K562 treated with DMSO at 1 percent for 48 hours (cell line): ENCODE measurements around the gene CBY1. TPM values are rescaled to one million over a fixed set of nuclear protein-coding genes. Genes with fewer than 3 reads are reported as not detected.

Experiments
- total RNA-seq: library from RNA; unstranded; fragments of 300-600 nt; gene quantifications from 2 replicates; pipeline ENCODE4 v1.2.3, GENCODE V29; 2022; ENCODE audit warnings: low replicate concordance; ENCODE audit errors: extremely low read depth

Gene CBY1
- not detected in 2 replicates for total RNA-seq

GRCh38 chr22:38656256-38657044 lies at the start of gene CBY1, which contains the start of gene FAM227A:
Gene CBY1, plus strand, starts transcription at chr22:38656638. Its CDS starts 11,417 bp downstream, at chr22:38668055.
Gene FAM227A, minus strand, starts transcription at chr22:38656392. Its CDS starts 6,224 bp downstream, at chr22:38650168.

GRCh38 chr22:38681582-38682335 lies 25.3 kb downstream of the CBY1 start, which contains the start of gene TOMM22:
Gene TOMM22, plus strand, starts transcription at chr22:38681957. Its CDS starts 22 bp downstream, at chr22:38681979.

GRCh38 chr22:38700789-38701628 lies 44.6 kb downstream of the CBY1 start, which contains the start of gene JOSD1:
Gene JOSD1, minus strand, starts transcription at chr22:38700943. Its CDS starts 956 bp downstream, at chr22:38699987.

GRCh38 chr22:38705235-38706100 lies 49.0 kb downstream of the CBY1 start, which contains the start of gene GTPBP1:
Gene GTPBP1, plus strand, starts transcription at chr22:38705944. Its CDS starts 12 bp downstream, at chr22:38705956.

Other genes with a start within 250 kb of the CBY1 start
- gene KCNJ4, start 201.4 kb upstream of the CBY1 start, total RNA-seq, result not detected in 2 replicates
- not detected in 2 replicates for gene KDELR3, start 188.5 kb upstream of the CBY1 start, total RNA-seq
- gene DDX17, start 150.3 kb upstream of the CBY1 start, total RNA-seq, result 103 TPM in 1 of 2 replicates, not detected in the other
- not detected in 2 replicates for gene DMC1, start 86.5 kb upstream of the CBY1 start, total RNA-seq
- not detected in 2 replicates for gene FAM227A, start 246 bp upstream of the CBY1 start, total RNA-seq
- not detected in 2 replicates for gene TOMM22, start 25.3 kb downstream of the CBY1 start, total RNA-seq
- gene JOSD1, start 44.3 kb downstream of the CBY1 start, total RNA-seq, result not detected in 2 replicates
- not detected in 2 replicates for gene GTPBP1, start 49.3 kb downstream of the CBY1 start, total RNA-seq
- gene SUN2, start 99.4 kb downstream of the CBY1 start, total RNA-seq, result not detected in 2 replicates
- not detected in 2 replicates for gene DNAL4, start 137.5 kb downstream of the CBY1 start, total RNA-seq
- not detected in 2 replicates for gene NPTXR, start 187.4 kb downstream of the CBY1 start, total RNA-seq
- not detected in 2 replicates for gene CBX6, start 215.6 kb downstream of the CBY1 start, total RNA-seq